ENCODE measurements around the gene MYBPC2. TPM values are rescaled to one million over a fixed set of nuclear protein-coding genes. Genes with fewer than 3 reads are reported as not detected.

MYBPC2 gene
- total RNA-seq, 2 donors from 2014 or later = 0.14 TPM; not detected in 1

GRCh38 chr19:50512112-50512998 is 79.7 kb downstream of the MYBPC2 start:
- Histone ChIP-seq H3K36me3 (no peaks in the 10 kb centered on the region), H3K4me1 (ENCODE audit: control insufficient read depth in 1 of 2, low read depth in 2 of 2) (peaks cover 7 to 10% of the 10 kb centered on the region in 2 donors), H3K27me3 (replicated peaks; ENCODE audit: insufficient read depth) (no peaks in the 10 kb centered on the region), H3K9me3 (no peaks in the 10 kb centered on the region), H3K4me3 (no peak overlapping the region), H3K27ac (no peak overlapping the region)
- DNase-seq (ENCODE audit: low spot score) = no peak
- TF ChIP-seq CTCF (IDR thresholded peaks at IDR 0.05) = no peak
- no peak for ATAC-seq (ENCODE audit: insufficient number of reproducible peaks, low FRiP score, low read depth)

GRCh38 chr19:50512999-50513745 is 80.5 kb downstream of the MYBPC2 start:
- Histone ChIP-seq H3K36me3 (no peaks in the 10 kb centered on the region), H3K27me3 (replicated peaks; ENCODE audit: insufficient read depth) (no peaks in the 10 kb centered on the region), H3K9me3 (no peaks in the 10 kb centered on the region), H3K27ac (no peak overlapping the region), H3K4me3 (no peak overlapping the region), H3K4me1 (ENCODE audit: control insufficient read depth in 1 of 2, low read depth in 2 of 2) (peaks cover 7 to 10% of the 10 kb centered on the region in 2 donors)
- ATAC-seq (ENCODE audit: insufficient number of reproducible peaks, low FRiP score, low read depth) = no peak
- DNase-seq (ENCODE audit: low spot score) = no peak
- no peak for TF ChIP-seq CTCF (IDR thresholded peaks at IDR 0.05)

GRCh38 chr19:50513746-50514345 is 81.2 kb downstream of the MYBPC2 start, which contains the start of gene ASPDH:
Gene ASPDH (minus strand): TSS chr19:50513913. CDS start chr19:50513823, 90 bp downstream.
- no peaks in the 10 kb centered on the region for H3K9me3 ChIP-seq
- TF ChIP-seq CTCF (IDR thresholded peaks at IDR 0.05) = no peak
- H3K27me3 ChIP-seq (replicated peaks; ENCODE audit: insufficient read depth) = no peaks in the 10 kb centered on the region
- peaks cover 7 to 10% of the 10 kb centered on the region in 2 donors for H3K4me1 ChIP-seq (ENCODE audit: control insufficient read depth in 1 of 2, low read depth in 2 of 2)
- H3K36me3 ChIP-seq = no peaks in the 10 kb centered on the region
- ATAC-seq (ENCODE audit: insufficient number of reproducible peaks, low FRiP score, low read depth) (no peak), DNase-seq (ENCODE audit: low spot score) (no peak)
- no peak within 1 kb of the TSS for H3K27ac ChIP-seq
- no peak within 1 kb of the TSS for H3K4me3 ChIP-seq

DNA sequence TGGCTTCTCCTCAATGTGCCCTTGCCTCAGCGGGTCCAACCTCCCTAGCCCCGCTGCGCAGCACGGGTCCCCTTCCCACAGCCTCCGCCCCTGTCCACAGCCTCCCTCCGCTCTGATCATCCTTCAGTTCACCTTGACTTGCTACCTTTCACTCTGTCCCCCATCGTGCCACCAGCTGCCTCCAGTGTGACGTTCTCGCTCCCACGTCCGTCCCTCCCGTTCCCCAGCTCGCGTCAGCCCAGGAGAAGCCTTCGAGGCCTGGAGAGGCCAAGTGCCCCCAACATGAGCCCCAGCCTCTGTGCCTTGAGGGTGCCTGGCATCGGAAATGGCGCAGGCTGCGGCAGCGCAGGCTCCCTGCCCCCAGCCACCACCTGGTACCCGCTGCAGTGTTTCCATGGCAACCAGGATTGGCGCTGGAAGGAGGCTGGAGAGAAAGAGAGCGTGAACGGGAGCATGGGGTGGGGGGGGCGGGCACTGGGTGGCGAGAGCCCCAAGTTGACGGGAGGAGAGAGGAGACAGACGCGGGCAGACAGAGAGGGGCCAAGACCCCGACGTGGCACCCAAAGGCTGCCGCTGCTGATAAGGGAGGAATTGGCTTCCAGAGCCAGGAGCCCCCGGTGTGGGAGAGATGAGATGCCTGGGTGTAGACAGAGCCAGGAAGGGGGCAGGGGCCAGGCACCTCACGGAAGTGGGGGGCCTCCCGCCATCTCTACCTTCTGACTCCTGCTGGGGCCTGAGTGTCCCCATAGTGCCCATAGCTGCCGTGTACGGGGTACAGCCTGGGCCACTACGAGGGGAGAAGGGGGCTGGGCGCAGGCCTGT is 81.9 kb downstream of the MYBPC2 start:
- no peaks in the 10 kb centered on the region for H3K36me3 ChIP-seq
- DNase-seq (ENCODE audit: low spot score) (no peak), ATAC-seq (ENCODE audit: insufficient number of reproducible peaks, low FRiP score, low read depth) (no peak)
- H3K4me3 ChIP-seq = no peak overlapping the region
- TF ChIP-seq CTCF (IDR thresholded peaks at IDR 0.05) = no peak
- no peak overlapping the region for H3K27ac ChIP-seq
- no peaks in the 10 kb centered on the region for H3K27me3 ChIP-seq (replicated peaks; ENCODE audit: insufficient read depth)
- H3K4me1 ChIP-seq (ENCODE audit: control insufficient read depth in 1 of 2, low read depth in 2 of 2) = peaks cover 7 to 10% of the 10 kb centered on the region in 2 donors
- H3K9me3 ChIP-seq = no peaks in the 10 kb centered on the region

Data from thoracic aorta (tissue), 2 donors.